NCI-H128 (cell line): ENCODE data around the gene ANO9.
"Not testable (repeated sequence)": the region's sequence is repeated elsewhere in the genome, so short reads cannot be mapped to it uniquely, and the experiment has no call there.

Source experiments
- DNase-seq: peaks from one replicate; lab custom pipeline; 2025; ENCODE audit not compliant: unreplicated experiment; lab: John Stamatoyannopoulos, UW

Gene ANO9

GRCh38 chr11:404551-405264 lies 37.1 kb downstream of the ANO9 start:
- DNase-seq: no peak

DNA sequence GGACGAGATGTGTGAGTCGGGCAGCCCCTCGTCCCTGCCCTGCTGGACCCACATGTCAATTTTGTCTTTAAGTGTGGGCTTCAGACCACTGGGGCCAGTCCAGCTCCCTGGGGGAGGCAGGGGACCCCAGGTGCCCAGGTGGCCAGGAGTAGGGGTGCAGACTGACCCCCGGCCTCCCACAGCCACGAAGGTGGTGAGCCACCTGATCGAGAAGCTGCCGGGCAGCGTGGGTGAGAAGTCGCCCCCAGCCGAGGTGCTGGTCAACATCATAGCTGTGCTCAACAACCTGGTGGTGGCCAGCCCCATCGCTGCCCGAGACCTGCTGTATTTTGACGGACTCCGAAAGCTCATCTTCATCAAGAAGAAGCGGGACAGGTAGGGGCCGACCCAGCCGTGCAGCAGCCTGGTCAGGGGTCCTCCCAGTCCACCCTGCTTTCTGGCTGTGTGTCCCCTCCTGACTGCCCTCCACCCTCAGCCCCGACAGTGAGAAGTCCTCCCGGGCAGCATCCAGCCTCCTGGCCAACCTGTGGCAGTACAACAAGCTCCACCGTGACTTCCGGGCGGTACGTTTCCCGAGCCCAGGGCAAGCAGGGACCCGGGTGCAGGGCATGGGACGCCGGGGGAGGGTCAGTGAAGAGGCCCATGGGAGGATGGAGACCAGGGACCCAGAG lies 37.9 kb downstream of the ANO9 start:
- DNase-seq: no peak

GRCh38 chr11:403021-403760 lies 38.6 kb downstream of the ANO9 start:
- no peak for DNase-seq

DNA sequence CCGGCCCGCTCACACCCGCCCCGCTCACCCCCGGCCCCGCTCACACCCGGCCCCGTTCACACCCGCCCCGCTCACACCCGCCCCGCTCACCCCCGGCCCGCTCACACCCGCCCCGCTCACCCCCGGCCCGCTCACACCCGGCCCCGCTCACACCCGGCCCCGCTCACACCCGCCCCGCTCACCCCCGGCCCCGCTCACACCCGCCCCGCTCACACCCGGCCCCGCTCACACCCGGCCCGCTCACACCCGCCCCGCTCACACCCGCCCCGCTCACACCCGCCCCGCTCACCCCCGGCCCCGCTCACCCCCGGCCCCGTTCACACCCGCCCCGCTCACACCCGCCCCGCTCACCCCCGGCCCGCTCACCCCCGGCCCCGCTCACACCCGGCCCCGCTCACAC lies 40.6 kb downstream of the ANO9 start:
- DNase-seq: not testable (repeated sequence)

GRCh38 chr11:400241-400689 lies 41.5 kb downstream of the ANO9 start:
- DNase-seq: no peak

- DNase-seq: no peak
Observed at GRCh38 chr11:399731-400211, 42.0 kb downstream of the ANO9 start.

GRCh38 chr11:398826-399225 lies 43.0 kb downstream of the ANO9 start:
- DNase-seq: no peak

- DNase-seq: no peak
Observed at GRCh38 chr11:396948-397548, 44.8 kb downstream of the ANO9 start.

DNA sequence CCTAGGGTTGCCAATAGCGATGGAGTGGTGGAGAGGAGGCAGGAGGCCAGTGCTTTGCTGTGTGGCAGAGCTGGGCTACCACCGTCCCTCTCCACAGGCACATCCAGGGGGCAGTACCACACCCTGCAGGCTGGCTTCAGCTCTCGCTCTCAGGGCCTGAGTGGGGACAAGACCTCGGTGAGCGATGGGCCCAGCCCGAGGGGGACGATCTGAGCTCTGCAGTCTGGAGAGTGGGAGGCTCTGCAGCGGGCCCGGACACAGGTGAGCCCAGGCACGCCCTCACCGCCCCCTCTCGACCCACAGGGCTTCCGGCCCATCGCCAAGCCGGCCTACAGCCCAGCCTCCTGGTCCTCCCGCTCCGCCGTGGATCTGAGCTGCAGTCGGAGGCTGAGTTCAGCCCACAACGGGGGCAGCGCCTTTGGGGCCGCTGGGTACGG lies 45.3 kb downstream of the ANO9 start:
- no peak for DNase-seq

DNA sequence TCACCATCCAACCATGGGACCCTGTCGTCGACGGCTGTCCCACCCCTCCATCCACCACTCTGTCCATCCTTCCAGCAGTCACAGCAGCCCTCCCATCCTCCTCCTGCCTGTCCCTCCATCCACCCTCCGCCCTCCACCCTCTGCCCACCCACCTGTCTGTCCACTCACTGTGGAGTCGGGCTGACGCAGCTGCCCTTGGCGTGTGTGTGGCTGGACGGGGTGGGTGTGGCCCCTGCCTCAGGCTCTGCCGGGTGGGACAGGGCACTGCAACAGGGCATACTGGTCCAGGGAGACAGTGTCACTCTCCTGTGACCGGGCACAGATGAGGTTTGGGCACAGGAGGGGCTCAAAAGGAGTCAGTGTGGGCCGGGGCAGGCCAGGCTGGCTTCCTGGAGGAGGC lies 45.9 kb downstream of the ANO9 start:
- DNase-seq: no peak

- DNase-seq: no peak
Observed at GRCh38 chr11:394858-395655, 46.8 kb downstream of the ANO9 start.

GRCh38 chr11:394034-394857 lies 47.6 kb downstream of the ANO9 start, which contains the start of gene PKP3:
Gene PKP3 (plus strand): TSS chr11:394209. CDS start chr11:394293, 84 bp downstream.
- DNase-seq: no peak

GRCh38 chr11:393219-394033 lies 48.4 kb downstream of the ANO9 start:
- no peak for DNase-seq

- no peak for DNase-seq
Observed at GRCh38 chr11:392102-392777, 49.6 kb downstream of the ANO9 start.

DNA sequence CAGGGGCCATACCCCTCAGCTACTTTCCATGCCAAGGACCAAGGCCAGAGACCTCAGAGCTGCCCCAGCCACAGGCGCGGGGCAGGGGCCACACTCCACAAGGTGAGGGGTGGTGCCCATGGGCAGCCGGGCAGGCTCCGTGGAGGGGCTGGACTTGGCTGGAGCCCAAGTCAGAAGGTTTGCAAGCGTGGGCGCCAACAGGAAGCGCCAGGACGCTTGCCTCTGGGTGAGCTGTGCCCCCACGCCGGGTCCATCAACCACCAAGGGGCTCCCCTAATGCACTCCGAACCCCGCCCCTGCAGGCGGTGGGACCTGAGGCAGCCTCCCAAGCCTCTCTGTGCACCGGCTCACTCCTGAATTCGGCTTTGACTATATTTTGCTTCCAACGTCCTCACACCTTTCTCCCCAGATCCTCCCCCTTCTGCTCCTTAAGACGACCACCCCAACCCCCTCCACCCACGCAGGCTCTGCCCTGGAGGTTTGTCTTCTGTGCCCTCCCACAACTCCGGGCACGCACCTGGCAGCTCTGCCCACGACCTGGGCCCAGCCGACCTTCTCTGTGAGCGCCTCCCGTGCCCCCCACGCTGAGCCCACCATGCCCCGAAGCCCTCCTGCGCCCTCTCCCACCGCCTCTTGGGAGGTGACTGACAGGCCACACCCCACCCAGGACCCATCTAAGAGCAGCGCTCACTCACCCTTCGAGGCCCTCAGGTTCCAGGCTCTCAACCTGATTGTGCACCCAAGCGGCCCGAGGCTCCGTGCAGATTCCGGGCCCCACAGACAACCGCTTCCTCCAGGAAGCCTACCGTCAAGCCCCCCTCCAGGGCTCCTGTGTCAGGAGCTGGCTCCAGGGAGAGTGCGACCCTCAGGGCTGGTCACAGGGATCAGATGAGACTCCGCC lies 50.4 kb downstream of the ANO9 start:
- no peak for DNase-seq

DNA sequence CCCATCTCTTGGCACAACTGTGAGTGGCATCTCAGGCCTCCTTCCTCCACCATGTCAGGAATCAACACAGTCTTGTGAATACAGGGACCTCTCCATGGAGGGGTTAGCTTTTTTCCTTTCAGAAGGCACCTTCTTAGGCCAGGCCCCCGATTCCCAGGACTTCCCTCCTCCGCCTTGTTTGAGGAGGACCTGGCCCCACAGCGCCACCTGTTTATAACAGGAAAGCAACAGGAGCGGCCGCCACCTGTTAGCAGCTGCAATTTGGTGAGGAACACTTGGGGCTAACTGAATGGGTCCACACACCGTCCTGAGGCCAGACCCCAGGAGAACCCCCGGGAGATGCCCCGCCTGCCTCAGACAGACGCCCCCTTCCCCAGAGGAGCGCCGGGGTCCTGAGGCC lies 51.6 kb downstream of the ANO9 start:
- DNase-seq: no peak

- not testable (repeated sequence) for DNase-seq
Observed at GRCh38 chr11:389369-389768, 52.4 kb downstream of the ANO9 start.
